Measurements from ENCODE around the gene ADGRG6. TPM values are rescaled to one million over a fixed set of nuclear protein-coding genes. Genes with fewer than 3 reads are reported as not detected.

Gene ADGRG6
- total and polyA plus RNA-seq, 10 of the 15 experiments (the other 5 are each of a cell fraction or from before 2014, with no cell fraction given) = 0.01 to 0.24 (median 0.13) TPM; not detected in 7

DNA sequence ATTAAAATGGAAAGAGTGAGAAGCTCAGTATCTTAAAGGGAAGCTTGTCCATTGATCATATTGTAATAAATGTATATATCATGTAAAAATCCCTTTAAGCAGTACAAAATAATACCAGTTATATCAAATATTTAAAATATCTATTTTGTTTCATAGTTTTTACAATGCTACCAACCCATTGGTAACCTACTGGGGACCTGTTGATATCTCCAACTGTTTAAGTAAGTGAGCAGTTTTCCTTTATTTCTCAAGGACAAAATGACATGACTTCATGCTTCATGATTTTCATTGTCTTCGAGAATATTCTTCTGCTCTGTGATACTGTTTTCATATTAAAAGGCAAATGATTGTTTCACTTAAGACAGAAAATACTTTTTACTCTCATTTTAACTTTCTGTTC, 100.0 kb downstream of the ADGRG6 start:
- no peaks in the 10 kb centered on the region; a peak in 1 of 4 replicates for H3K27me3 ChIP-seq (replicated peaks in 1 of 2; ENCODE audit: control insufficient read depth in 2 of 2, insufficient read depth in 2 of 2, low read length in 1 of 2)
- no peaks in the 10 kb centered on the region for H4K20me1 ChIP-seq (ENCODE audit: control insufficient read depth, insufficient read depth)
- WGBS (ENCODE audit: insufficient coverage, insufficient replicate concordance, low lambda C conversion rate, missing lambda C conversion rate) = 0% methylated on average over 1 of the region's 1 CpG
- no peak overlapping the region for H3K4me3 ChIP-seq
- no TSS peak for BruUV-seq (replicated peaks)
- no peaks in the 10 kb centered on the region for H3K36me3 ChIP-seq (ENCODE audit: control insufficient read depth in 2 of 2, insufficient read depth in 2 of 2, low read length in 1 of 2)
- no peak overlapping the region for H3K9ac ChIP-seq (ENCODE audit: control insufficient read depth, insufficient read depth, low read length)
- SMC1A ChIA-PET (ENCODE audit: uncharacterized antibody, unreplicated experiment) = no interaction called here
- no peaks in the 10 kb centered on the region for H3K79me2 ChIP-seq (ENCODE audit: control insufficient read depth, insufficient read depth, low read length)
- no peak overlapping the region for H3K27ac ChIP-seq (ENCODE audit: control insufficient read depth, insufficient read depth)
- no peak for ATAC-seq
- H3K9me3 ChIP-seq (replicated peaks; ENCODE audit: control insufficient read depth, insufficient read depth, low read length) = no peaks in the 10 kb centered on the region
- RAD21 ChIA-PET (ENCODE audit: unreplicated experiment) = no interaction called here
- intact Hi-C loops (cut with micrococcal nuclease; ENCODE audit: unreplicated experiment) (no loop called here), in situ Hi-C loops (cut with MboI) (no loop called here)
- H3K4me2 ChIP-seq (ENCODE audit: control insufficient read depth, insufficient read depth) = no peak overlapping the region
- CTCF ChIA-PET = no interaction called here
- no peaks in the 10 kb centered on the region for H3K4me1 ChIP-seq (ENCODE audit: control insufficient read depth, insufficient read depth, low read length)
- no peak for DNase-seq (ENCODE audit: low read depth, low spot score)
- TF ChIP-seq CHD1 (IDR thresholded peaks at IDR 0.05; ENCODE audit: low read depth, low read length) = no peak
- TF ChIP-seq SMAD5 (IDR thresholded peaks at IDR 0.05; ENCODE audit: low read depth) = no peak
- TF ChIP-seq HCFC1 (IDR thresholded peaks at IDR 0.05; ENCODE audit: low read length) = no peak
- TF ChIP-seq SIX5 (IDR thresholded peaks at IDR 0.05; ENCODE audit: low read depth, low read length, severe bottlenecking) = no peak
- no peak for TF ChIP-seq FOS (IDR thresholded peaks at IDR 0.05; ENCODE audit: borderline replicate concordance, extremely low read depth, insufficient read length)
- no peak for TF ChIP-seq ZNF24 (IDR thresholded peaks at IDR 0.05)
- TF ChIP-seq HDAC2 (IDR thresholded peaks at IDR 0.05) = no peak
- no peak for TF ChIP-seq NFIC (IDR thresholded peaks at IDR 0.05; ENCODE audit: low read depth, low read length)
- TF ChIP-seq ASH2L (IDR thresholded peaks at IDR 0.05; ENCODE audit: borderline replicate concordance, low read depth) = no peak
- TF ChIP-seq ZNF217 (IDR thresholded peaks at IDR 0.05) = no peak
- no peak for TF ChIP-seq EP300 (IDR thresholded peaks at IDR 0.05; ENCODE audit: borderline replicate concordance in 1 of 2, control insufficient read depth in 1 of 2, low read depth in 2 of 2, low read length in 2 of 2)
- TF ChIP-seq, protein P1, sequence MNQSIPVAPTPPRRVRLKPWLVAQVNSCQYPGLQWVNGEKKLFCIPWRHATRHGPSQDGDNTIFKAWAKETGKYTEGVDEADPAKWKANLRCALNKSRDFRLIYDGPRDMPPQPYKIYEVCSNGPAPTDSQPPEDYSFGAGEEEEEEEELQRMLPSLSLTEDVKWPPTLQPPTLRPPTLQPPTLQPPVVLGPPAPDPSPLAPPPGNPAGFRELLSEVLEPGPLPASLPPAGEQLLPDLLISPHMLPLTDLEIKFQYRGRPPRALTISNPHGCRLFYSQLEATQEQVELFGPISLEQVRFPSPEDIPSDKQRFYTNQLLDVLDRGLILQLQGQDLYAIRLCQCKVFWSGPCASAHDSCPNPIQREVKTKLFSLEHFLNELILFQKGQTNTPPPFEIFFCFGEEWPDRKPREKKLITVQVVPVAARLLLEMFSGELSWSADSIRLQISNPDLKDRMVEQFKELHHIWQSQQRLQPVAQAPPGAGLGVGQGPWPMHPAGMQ (IDR thresholded peaks at IDR 0.05; ENCODE audit: borderline replicate concordance) = no peak
- no peak for TF ChIP-seq CREB1 (IDR thresholded peaks at IDR 0.05; ENCODE audit: low read depth)
- no peak for TF ChIP-seq TBL1XR1 (IDR thresholded peaks at IDR 0.05; ENCODE audit: low read depth, low read length)
- no peak for TF ChIP-seq BACH1 (IDR thresholded peaks at IDR 0.05; ENCODE audit: borderline replicate concordance)
- H2AFZ ChIP-seq (ENCODE audit: control insufficient read depth, low read depth, low read length) = no peak overlapping the region
- no peak for FAIRE-seq
- POLR2A ChIA-PET = no interaction called here
